ENCODE measurements around the gene KLF1.
A peak's percentile ranks its signal among the peaks of the same experiment; 100 is the strongest.
"Not testable (repeated sequence)": the region's sequence is repeated elsewhere in the genome, so short reads cannot be mapped to it uniquely, and the experiment has no call there.

Gene KLF1
- 0.18 to 0.22 reads per million in 2 experiments for total RNA-seq

DNA sequence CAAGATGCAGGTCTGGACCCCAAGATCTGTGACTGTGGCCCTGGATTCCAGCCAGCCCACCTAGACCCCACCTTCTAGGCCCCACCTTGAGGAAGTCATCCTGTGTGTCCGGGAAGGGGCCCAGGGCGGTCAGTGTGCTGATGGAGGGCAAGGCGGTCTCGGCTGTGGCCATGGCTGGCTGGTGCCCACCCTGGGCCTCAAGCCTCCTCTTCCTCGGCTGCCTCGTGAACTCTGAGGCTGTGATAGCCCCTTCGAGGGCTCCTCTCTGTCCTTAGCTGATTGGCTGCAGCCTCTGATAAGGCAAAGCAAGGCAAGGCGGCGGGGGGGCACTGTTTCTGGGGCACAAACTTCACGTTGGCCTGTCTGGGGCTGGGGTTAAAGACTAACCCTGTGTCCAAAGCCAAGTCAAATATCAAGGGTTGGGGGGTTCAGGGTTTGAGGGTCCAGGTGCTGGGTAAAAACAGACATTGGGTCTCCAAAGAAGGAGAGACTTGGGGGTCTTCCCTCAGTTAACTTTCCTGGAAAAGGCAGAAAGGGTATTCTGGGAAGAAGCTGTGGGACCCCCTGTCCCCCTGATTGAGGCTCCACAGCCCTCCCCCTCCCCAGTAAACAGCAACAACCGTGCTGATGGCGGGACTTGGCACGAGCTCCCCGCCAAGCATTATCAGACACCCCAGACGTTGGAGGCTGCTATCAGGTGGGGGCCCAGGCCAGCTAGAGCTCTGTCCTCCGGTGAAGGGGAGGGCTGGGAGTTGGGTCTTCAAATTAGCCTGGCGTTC is at the start of gene KLF1:
Gene KLF1 (minus strand): TSS at position 233 of the 779 bp plus-strand sequence. CDS start 61 bp downstream, at position 172.
- no peak for DNase-seq (ENCODE audit: low read depth)

DNA sequence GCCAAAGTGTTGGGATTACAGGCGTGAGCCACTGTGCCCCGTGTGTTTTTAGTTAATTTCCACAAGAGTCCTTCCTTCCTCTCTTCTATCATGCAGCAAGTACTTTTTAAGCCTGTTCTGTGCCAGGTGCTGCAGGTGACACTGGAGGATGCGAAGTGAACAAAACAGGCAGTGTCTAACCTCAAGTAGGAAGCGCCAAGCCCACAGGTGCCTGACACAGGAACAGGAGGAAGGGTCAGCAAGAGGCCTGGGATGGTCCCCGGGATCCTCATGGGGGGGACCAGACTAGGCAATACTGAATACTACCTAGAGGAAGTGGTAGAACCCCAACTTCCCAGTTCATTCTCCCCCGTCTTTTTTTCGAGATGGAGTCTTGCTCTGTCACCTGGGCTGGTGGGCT is 49.6 kb upstream of the KLF1 start:
- DNase-seq (ENCODE audit: low read depth): no peak

DNA sequence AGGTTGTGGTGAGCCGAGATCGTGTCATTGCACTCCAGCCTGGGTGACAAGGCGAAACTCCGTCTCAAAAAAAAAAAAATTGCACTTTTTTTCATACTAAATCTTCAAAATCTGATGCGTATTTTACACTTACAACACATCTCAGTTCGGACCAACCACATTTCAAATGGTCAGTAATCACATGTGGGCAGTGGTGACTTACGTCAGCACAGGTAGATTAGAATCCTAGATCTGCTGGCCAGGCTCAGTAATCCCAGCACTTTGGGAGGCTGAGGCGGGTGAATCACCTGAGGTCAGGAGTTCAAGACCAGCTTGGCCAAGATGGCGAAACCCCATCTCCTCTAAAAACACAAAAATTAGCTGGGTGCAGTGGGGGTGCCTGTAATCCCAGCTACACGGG is 48.1 kb upstream of the KLF1 start:
- DNase-seq (ENCODE audit: low read depth): no peak

DNA sequence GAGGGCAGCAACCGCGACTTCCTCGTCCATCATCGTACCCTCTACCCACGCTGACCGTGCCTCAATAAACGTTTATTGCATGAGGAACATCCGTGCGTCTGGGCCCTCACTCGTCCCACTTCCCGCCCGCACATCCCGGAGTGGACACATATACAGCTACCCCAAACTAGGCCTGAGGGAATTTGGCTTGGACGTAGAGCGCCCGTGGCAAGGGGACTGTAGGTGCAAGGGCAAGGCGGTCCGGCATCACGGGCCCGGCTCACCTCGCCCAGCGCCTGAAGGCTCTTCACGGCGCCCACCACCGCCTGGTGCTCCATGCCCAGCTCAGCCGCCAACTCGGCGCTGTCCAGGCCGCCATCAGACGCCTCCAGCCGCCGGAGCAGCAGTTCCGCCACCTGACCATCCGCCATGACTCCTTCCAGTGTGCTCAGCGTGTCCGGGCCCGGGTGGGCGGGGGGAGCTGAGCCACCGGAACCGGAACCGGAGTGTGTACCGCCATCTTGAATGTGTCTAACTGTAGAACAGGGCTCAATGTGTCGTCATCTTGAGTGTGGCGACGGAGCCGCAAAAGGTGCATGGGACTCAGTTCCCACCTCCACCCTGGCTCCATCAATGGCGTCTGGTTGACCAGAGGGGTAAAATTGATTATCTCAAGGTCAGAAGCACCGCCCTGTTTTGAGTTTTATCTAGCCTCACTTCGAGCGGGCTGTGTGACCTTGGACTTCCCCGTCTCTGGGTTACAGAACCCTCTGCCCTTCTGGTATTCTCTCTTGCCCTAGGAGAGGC is 46.5 kb upstream of the KLF1 start, which contains the start of gene FARSA:
Gene FARSA (minus strand): TSS at position 425 of the 786 bp plus-strand sequence. CDS start 15 bp downstream, at position 410.
- DNase-seq (ENCODE audit: low read depth): peak; percentile 82

DNA sequence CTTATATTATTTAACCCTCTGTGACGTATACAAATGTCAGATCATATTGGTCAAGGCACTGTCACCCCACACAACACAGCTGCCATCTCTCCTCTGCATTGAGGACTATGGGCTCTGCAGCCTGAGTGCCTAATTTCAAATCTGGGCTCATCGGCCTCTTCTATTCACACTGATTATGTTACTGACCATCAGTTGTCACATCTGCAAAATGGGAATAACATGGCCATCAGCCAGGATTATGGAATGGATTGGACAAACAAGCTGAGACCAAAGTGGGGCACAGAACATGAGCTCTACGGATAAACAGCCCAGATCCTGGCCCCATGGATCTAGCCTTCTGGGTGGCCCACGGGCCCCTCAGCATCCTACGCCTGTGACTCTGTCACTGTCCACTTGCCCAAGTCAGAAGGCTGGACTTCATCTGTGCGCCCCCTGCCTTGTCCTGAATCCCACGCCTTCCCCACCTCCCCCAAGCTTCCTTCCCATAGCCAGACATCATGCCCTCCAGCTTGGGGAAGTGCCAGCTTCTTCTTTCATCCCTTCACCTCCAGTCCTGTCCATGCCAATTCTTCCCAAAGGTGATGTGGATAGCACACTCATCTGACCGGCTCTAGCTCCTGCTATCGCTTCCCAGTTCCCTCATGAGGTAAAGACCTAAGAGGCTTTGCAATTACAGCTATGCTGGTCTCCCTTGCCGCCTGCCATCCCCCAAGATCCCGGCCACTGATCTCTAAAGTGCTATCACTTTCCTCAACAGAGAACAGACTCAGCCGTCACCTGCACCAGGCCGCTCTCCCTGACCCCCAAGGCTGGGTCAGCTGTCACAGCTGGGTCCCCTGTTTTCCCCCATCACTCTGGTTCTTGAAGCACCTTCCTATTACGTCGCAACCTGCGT is 45.6 kb upstream of the KLF1 start:
- no peak for DNase-seq (ENCODE audit: low read depth)

DNA sequence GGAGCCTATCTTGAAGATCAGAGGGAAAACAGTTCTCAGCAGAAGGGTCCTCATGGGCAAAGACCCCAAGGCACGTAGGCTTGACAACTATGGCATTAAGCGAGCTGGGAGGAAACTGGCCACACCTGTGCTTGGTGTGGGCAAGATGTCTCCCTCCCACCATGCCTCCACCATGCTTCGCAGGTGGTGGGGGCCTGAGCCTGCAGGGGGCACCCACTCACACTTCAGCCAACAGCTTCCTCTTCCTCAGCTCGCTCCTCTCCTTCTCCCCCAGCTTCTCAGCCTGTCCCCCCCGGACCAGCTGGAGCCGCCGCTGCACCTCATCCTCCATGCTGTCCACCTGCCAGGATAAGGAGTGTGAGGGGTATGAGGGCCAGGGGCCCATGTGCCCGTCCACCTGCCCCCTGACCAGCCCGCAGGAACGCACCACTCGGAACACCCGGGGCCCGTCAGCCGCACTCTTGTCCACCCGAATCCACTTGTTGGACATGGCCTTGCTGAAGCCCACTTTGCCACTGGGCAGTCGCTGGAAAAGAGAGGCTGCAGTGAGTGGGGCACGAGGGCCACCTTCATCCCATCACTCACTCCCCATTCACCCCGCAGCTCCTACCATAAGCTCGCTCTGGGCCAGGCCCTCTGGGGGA is 43.1 kb upstream of the KLF1 start:
- no peak for DNase-seq (ENCODE audit: low read depth)

DNA sequence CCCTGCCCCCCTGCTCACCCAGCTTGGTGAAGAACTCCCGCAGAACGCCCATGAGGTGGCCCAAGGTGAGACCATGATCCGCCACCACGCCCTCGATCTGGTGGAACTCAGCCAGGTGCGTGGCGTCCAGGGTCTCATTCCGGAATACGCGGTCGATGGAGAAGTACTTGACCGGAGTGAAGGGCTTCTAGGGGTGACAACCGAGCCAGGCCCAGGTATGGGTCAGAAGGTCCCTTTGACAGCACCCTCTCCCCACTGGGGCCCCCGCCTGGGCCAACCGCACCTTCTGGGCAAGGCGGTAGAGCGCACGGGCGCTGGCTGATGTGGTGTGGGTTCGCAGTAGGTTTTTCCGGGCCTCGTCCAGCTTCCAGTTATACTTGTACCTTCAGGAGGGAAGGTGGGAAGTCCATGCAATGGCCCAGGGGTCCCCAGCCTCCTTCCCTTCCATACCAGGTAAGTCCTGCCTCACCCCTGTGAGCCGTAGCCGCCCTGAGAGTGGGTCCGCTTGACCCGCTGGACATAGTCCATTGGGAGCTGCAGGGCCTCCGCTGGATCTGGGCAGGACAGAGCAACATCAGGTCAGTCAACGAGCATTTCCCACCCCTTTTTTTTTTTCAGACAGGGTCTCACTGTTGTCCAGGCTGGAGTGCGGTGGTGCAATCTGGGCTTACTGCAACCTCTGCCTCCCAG is 37.8 kb upstream of the KLF1 start:
- no peak for DNase-seq (ENCODE audit: low read depth)

DNA sequence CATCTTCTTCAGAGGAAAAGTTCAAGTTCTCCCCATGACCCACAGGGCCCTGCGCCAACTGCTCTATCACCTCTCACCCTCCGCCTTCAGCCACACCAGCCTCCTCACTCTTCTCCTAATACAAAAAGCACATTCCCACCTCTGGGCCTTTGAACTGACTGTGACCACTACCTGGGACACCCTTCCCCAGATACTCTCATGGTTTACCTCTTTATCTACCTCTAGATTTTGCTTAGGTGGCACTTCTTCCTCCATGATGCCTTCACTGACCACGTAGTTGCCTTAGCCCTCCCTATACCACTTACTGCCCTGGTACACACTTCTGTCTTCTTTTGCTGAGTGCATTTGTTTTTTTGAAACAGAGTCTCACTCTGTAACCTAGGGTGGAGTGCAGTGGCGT is 36.0 kb upstream of the KLF1 start:
- no peak for DNase-seq (ENCODE audit: low read depth)

DNA sequence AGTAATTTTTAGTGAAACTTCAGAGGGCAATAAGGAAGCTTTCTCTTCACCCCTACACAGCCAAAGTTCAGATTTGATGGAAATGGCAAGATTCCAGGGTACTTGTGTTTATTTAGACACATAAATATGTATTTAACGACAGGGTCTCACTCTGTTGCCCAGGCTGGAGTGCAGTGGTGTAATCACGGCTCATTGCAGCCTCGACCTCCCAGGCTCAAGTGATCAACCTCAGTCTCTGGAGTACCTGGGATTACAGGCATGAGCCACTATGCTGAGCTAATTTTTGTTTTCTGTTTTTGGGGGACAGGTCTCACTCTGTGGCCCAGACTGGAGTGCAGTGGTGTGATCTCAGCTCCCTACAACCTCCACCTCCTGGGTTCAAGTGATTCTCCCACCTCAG is 34.0 kb upstream of the KLF1 start:
- DNase-seq (ENCODE audit: low read depth): no peak

DNA sequence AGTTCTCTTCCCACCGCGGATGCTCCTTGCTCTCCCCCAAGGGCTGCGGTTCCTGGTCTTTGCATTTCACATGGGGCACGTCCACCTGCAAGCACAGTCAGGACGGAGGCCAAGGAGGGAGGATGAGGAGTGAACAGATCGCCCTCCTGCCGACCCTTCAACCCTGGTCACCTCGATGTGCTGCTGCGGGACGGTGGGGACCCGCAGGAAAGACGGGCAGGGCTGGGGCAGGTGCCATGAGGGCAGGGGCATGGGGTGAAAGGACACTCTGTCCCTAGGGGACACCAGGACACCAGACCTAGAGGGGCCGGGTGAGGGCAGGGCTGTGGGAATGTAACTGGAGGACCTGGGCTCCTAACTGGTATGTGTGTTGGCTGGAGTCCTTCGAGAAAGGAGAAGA is 31.3 kb upstream of the KLF1 start:
- no peak for DNase-seq (ENCODE audit: low read depth)

DNA sequence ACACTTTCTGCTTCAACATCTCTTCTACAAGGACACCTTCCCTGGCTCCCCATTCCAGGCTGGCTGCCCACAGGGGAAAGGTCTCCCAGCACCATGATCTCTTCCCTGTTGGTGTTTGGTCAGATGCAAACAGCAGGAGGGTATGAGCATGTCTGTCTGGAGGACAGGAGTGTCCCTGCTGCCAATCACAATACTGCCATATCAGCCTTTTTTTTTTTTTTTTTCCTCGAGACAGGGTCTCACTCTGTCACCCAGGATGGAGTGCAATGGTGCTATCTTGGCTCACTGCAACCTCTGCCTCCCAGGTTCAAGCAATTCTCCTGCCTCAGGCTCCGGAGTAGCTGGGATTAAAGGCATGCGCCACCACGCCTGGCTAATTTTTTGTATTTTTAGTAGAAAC is 28.9 kb upstream of the KLF1 start:
- DNase-seq (ENCODE audit: low read depth): not testable (repeated sequence)

DNA sequence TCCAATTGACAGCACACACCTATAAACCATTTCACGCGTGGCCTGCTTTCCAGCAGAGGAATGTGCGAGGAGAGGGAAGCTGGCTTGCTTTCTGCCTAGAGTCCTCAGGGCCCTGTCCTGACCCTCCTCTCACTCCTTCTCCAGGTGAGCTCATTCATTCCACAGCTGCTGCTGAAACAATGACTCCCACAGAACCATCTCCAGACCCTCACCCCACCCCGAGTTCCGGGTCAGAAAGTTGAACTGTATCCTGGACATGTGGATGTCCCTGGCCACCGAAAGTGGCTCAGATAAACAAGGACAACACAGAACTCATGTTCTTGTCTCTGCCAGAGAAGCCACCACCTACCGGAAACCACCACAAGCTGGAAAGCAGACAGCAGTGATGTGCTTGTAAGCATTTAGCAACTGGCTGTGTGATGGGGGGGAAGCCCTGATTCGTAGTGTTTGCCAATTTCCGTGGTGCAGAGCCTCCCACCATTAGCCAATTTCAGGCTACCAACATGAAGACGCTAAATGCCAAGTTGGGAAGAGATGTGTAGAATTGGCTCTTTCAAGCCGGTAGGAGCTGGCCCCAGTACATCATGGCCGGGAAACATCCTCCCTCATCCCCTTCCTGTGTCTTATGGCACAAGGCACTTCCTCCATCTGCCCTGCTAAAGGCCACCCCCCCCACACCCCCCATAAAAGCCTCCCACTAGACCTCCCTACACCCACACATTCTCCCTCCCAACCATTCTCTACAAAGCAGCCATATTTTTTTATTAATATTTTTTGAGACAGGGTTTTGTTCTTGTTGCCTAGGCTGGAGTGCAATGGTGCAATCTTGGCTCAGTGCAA is 27.1 kb upstream of the KLF1 start:
- DNase-seq (ENCODE audit: low read depth): peak; percentile 43

DNA sequence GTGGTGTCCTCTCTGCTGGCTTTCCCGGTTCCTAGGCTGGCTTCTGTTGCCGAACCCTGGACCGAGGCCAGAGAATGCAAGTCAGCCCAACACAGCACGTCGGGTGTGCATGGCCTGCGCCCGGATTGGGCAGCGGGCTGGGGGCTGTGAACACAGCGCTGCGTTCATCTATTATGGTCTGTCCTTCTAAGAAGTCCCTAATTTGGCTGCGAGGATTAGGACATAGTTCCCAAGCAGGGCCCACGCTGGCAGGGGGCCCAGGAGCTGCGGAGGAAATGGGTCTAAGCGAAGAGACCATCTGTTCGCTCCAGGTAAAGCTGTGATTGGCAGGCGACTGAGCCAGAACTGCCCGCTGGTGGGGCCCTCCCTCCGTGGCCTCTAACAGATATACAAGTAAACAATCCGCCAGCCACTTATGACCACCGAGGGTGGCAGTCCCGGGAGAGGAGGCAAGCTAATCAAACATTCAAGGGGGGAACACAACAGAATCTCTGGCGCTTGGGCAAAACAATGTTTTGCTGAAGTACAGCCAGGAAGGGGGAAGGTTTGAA is 26.1 kb upstream of the KLF1 start:
- no peak for DNase-seq (ENCODE audit: low read depth)

DNA sequence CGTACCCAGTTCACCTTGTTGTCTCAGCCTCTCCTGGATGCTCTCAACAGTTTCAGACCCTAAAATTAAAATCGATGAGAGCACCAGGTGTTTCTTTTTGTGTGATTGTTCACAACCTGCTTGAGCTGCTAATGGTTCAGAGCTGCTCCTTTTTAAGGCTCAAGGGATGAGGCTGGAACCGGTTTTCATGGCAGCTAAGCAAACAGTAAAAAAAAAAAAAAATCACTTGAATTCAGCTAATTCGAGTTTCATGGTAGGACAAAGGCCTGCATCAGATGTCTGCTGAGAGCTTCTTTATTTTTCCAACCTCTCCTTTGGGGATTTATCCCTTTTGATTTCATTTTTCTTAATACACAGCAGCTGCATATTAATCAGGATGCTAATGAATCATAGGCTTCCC is 25.6 kb upstream of the KLF1 start:
- DNase-seq (ENCODE audit: low read depth): no peak

DNA sequence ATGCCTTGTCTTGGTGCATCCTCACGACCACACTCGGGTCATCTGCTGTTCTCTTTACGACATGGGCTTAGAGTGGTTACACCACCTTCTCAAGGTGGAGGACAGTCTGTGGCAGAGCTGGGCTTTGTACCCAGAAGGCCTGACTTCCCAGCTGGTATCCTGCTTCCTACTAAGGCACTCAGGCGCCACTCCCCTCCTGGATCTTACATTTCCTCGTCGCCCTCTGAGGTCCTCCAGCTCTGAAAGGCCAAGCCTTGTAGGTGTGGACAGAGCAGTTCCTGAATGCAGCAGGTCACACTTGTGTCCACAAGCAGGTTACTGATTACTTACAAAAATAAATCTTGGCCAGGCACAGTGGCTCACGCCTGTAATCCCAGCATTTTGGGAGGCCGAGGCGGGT is 20.2 kb upstream of the KLF1 start:
- no peak for DNase-seq (ENCODE audit: low read depth)

DNA sequence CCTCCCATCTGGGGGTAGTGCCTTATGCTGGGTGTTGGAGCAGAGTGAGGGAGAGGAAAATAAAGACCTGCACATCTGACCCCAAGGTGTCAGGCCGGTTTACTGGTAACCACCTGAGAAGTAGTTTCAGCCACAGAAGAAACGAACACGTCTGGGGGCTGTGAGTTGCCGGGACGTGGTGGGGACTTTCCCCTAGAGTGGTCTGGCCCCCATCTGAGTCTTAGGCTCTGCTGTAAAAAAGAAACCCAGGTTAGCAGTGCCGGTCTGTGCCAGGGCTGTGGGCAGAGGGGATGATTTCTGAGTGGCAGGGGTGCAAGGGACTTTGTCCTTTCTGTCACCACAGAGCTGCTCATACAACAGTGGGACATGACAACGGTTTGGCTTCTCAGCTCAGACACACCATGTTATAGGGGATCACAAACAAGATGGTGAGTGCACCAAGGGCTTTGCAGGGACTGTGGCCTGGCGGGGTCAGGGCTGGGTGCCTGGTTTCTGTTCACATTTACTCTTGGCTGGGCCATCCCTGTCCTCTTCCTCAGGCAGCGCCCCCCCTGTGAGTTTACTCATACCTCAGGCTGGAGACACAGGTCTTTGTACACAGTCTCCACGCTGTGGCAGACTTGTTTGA is 13.0 kb upstream of the KLF1 start:
- DNase-seq (ENCODE audit: low read depth): no peak

DNA sequence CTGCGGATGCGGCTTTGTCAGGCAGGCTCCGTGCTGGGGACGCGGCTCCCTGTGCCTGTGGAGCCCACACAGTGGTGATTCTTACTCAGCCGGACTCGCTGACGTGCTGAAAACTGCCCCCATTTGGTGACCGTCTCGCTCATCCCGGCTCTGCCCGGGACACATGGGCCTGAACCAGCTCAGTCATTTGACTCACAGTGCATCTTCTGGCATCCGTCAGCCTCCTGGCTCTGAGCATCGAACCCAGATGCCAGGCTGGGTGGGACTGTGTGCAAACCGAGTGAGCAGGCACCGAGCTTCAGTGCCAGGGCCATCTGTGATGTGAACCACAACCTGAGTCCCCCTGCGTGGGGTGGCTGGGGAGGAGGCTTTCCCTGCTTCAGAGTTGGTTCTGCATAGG is 9.5 kb upstream of the KLF1 start:
- no peak for DNase-seq (ENCODE audit: low read depth)

DNA sequence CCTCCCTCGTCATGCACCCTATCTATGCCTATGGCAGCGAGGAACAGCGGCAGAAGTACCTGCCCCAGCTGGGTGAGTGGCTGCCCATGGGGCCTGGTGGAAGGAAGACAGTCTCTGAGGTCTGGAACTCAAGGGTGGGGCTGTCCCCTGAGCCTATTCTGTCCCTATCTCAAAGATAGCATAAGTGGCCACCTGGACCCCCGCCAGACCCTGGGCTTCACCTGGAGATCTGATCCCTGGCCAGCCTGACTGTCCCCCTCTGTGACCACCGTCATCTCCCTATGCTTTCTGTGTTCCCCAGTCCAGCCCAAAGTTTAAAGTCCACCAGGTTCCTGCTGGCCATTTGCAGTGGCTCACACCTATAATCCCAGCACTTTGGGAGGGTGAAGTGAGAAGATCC is 6.6 kb upstream of the KLF1 start:
- no peak for DNase-seq (ENCODE audit: low read depth)

DNA sequence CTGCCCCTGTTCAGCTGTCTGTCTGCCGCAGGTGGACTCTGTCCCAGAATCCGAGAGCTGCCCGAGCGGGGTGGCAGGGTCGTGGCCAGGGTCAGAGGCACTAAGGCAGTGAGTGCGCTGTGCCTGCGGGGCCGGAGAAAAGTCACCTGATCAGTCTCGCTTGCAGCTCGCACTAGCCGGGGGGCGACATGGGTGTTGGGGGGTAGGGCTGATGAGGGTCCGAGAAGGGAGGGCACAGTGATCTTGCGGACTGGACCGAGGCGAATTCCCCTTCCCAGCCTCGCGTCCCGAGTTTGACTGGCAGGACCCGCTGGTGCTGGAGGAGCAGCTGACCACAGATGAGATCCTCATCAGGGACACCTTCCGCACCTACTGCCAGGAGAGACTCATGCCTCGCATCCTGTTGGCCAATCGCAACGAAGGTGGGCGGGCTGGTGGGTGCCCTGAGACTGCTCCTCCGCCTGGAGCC is 4.6 kb upstream of the KLF1 start:
- DNase-seq (ENCODE audit: low read depth): no peak

Data from T follicular helper cell (primary cell).